ENCODE measurements around the gene ATP11A.

Gene ATP11A

GRCh38 chr13:112711528-112712265 lies 21.9 kb downstream of the ATP11A start:
- no peak for DNase-seq

GRCh38 chr13:112712451-112713207 lies 22.8 kb downstream of the ATP11A start:
- no peak for DNase-seq

- DNase-seq: no peak
Measured at GRCh38 chr13:112713517-112714253, 23.8 kb downstream of the ATP11A start.

- no peak for DNase-seq
Measured at GRCh38 chr13:112714376-112715174, 24.7 kb downstream of the ATP11A start.

GRCh38 chr13:112715210-112715609 lies 25.4 kb downstream of the ATP11A start:
- no peak for DNase-seq

GRCh38 chr13:112715715-112716460 lies 26.1 kb downstream of the ATP11A start:
- DNase-seq: no peak

GRCh38 chr13:112716461-112716820 lies 26.6 kb downstream of the ATP11A start:
- no peak for DNase-seq

GRCh38 chr13:112716841-112717520 lies 27.1 kb downstream of the ATP11A start:
- no peak for DNase-seq

GRCh38 chr13:112718318-112718717 lies 28.5 kb downstream of the ATP11A start:
- DNase-seq: no peak

- DNase-seq: no peak
Measured at GRCh38 chr13:112719016-112719415, 29.2 kb downstream of the ATP11A start.

- DNase-seq: no peak
Measured at GRCh38 chr13:112719556-112719955, 29.7 kb downstream of the ATP11A start.

GRCh38 chr13:112720251-112720650 lies 30.4 kb downstream of the ATP11A start:
- DNase-seq: no peak

- DNase-seq: no peak
Measured at GRCh38 chr13:112720814-112721197, 31.0 kb downstream of the ATP11A start.

GRCh38 chr13:112721198-112722104 lies 31.6 kb downstream of the ATP11A start:
- no peak for DNase-seq

- DNase-seq: no peak
Measured at GRCh38 chr13:112722433-112723263, 32.8 kb downstream of the ATP11A start.

- no peak for DNase-seq
Measured at GRCh38 chr13:112723771-112724170, 33.9 kb downstream of the ATP11A start.

- DNase-seq: no peak
Measured at GRCh38 chr13:112724788-112725345, 35.0 kb downstream of the ATP11A start.

- no peak for DNase-seq
Measured at GRCh38 chr13:112725346-112726015, 35.6 kb downstream of the ATP11A start.

All from activated naive CD4-positive, alpha-beta T cell treated with Interleukin-2 at 50 U/mL for 16 hours (primary cell).